NT2/D1 (cell line): ENCODE measurements around the gene CTNNA2.

Source experiments
- SUZ12 ChIP-seq: IDR thresholded peaks from 2 replicates; pipeline ENCODE4 v1.6.1; 2011; ENCODE audit not compliant: insufficient read length, insufficient read depth; ENCODE audit errors: extremely low read depth
- ZNF274 ChIP-seq: IDR thresholded peaks from 2 replicates; pipeline ENCODE4 v1.6.1; 2011; ENCODE audit warnings: mild to moderate bottlenecking, low read depth, low read length

DNA sequence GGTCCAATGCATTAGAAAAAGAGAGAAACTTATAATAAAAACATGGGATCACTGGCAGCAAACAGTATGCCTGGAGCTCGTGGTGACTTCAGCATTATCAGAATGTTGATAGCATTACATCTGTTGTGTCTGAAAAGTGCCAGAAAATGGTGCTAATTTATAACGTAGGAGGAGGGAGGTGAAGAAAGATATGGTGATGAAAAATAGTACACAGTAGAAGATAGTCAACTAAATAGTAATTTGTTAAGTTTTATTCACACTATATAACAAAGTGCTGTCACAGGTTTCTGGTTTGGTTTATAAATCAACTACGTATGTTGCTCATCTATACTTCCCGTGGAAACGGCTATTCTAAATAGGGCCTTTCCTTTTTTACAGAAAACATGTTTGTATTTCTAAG is 674.3 kb downstream of the CTNNA2 start:
- no peak for TF ChIP-seq ZNF274
- no peak for TF ChIP-seq SUZ12
